ENCODE measurements around the gene PHTF2.

Gene PHTF2

GRCh38 chr7:77802557-77803405 lies 4.2 kb downstream of the PHTF2 start (continued):
- TF ChIP-seq CSRNP3 (CRISPR knock-in tag; IDR thresholded peaks at IDR 0.05), result no peak

DNA sequence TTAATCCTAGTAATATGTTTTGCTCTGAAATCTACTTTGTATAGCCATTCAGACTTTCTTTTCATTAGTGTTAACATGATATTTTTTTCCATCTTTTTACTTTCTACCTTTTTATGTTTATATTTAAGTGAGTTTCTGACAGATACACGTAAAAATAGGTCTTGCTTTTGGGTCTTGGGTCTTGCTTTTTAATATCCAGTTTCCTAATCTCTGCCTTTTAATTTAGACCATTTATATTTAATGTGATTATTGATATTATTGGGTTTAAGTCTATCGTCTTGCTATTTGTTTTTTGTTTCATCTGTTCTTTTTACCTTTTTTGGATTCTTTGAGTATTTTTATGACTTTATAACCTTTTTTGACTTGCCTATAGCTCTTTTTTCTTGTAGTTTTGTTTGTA lies 7.9 kb downstream of the PHTF2 start:
- TF ChIP-seq ZC3H10 (CRISPR knock-in tag; IDR thresholded peaks at IDR 0.05) (no peak), TCF4 (CRISPR knock-in tag; IDR thresholded peaks at IDR 0.05; ENCODE audit: borderline replicate concordance) (no peak), SNAI2 (CRISPR knock-in tag; IDR thresholded peaks at IDR 0.05) (no peak), ESRRG (CRISPR knock-in tag; IDR thresholded peaks at IDR 0.05) (no peak), TOX (CRISPR knock-in tag; IDR thresholded peaks at IDR 0.05; ENCODE audit: borderline replicate concordance) (no peak), ZFP3 (CRISPR knock-in tag; IDR thresholded peaks at IDR 0.05) (no peak), POU6F1 (CRISPR knock-in tag; IDR thresholded peaks at IDR 0.05; ENCODE audit: borderline replicate concordance, low read depth) (no peak), ZNF70 (CRISPR knock-in tag; IDR thresholded peaks at IDR 0.05) (no peak), ZNF565 (CRISPR knock-in tag; conservative IDR thresholded peaks at IDR 0.05; ENCODE audit: low read depth) (no peak), RARB (CRISPR knock-in tag; IDR thresholded peaks at IDR 0.05) (no peak), ZFP30 (CRISPR knock-in tag; IDR thresholded peaks at IDR 0.05) (no peak), ZNF8 (CRISPR knock-in tag; IDR thresholded peaks at IDR 0.05) (no peak), GLIS3 (CRISPR knock-in tag; IDR thresholded peaks at IDR 0.05) (no peak), ARNTL (CRISPR knock-in tag; IDR thresholded peaks at IDR 0.05; ENCODE audit: borderline replicate concordance, low read depth) (no peak), OSR1 (CRISPR knock-in tag; IDR thresholded peaks at IDR 0.05) (no peak), CSRNP3 (CRISPR knock-in tag; IDR thresholded peaks at IDR 0.05) (no peak), CSDC2 (CRISPR knock-in tag; IDR thresholded peaks at IDR 0.05) (no peak), PPARA (CRISPR knock-in tag; IDR thresholded peaks at IDR 0.05; ENCODE audit: borderline replicate concordance) (no peak)
- TF ChIP-seq, protein P1, sequence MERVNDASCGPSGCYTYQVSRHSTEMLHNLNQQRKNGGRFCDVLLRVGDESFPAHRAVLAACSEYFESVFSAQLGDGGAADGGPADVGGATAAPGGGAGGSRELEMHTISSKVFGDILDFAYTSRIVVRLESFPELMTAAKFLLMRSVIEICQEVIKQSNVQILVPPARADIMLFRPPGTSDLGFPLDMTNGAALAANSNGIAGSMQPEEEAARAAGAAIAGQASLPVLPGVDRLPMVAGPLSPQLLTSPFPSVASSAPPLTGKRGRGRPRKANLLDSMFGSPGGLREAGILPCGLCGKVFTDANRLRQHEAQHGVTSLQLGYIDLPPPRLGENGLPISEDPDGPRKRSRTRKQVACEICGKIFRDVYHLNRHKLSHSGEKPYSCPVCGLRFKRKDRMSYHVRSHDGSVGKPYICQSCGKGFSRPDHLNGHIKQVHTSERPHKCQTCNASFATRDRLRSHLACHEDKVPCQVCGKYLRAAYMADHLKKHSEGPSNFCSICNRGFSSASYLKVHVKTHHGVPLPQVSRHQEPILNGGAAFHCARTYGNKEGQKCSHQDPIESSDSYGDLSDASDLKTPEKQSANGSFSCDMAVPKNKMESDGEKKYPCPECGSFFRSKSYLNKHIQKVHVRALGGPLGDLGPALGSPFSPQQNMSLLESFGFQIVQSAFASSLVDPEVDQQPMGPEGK (CRISPR knock-in tag; IDR thresholded peaks at IDR 0.05; ENCODE audit: borderline replicate concordance), result no peak
- TF ChIP-seq, protein P2, sequence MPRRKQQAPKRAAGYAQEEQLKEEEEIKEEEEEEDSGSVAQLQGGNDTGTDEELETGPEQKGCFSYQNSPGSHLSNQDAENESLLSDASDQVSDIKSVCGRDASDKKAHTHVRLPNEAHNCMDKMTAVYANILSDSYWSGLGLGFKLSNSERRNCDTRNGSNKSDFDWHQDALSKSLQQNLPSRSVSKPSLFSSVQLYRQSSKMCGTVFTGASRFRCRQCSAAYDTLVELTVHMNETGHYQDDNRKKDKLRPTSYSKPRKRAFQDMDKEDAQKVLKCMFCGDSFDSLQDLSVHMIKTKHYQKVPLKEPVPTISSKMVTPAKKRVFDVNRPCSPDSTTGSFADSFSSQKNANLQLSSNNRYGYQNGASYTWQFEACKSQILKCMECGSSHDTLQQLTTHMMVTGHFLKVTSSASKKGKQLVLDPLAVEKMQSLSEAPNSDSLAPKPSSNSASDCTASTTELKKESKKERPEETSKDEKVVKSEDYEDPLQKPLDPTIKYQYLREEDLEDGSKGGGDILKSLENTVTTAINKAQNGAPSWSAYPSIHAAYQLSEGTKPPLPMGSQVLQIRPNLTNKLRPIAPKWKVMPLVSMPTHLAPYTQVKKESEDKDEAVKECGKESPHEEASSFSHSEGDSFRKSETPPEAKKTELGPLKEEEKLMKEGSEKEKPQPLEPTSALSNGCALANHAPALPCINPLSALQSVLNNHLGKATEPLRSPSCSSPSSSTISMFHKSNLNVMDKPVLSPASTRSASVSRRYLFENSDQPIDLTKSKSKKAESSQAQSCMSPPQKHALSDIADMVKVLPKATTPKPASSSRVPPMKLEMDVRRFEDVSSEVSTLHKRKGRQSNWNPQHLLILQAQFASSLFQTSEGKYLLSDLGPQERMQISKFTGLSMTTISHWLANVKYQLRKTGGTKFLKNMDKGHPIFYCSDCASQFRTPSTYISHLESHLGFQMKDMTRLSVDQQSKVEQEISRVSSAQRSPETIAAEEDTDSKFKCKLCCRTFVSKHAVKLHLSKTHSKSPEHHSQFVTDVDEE (CRISPR knock-in tag; IDR thresholded peaks at IDR 0.05), result no peak
- ATAC-seq, result no peak

DNA sequence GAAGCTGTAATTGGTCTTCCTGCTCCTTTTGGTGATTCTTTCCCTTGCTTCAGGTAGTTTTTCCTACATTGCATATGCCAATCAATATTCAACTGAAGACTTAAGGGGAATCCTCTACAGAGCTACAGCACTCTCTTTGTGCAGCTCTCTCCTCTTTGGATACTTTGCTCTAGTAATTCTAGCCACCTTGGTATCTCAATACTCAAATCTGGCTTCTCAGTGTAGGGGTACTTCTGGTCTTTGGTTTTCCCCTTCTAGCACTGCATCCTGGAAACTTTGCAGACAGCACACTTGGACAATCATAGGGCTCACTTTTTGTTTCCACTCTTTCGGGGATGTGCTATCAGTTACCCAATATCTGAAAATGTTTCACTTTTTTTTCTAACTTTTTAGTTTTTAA lies 9.9 kb downstream of the PHTF2 start:
- TF ChIP-seq BACH2 (CRISPR knock-in tag; IDR thresholded peaks at IDR 0.05; ENCODE audit: borderline replicate concordance) (no peak), ARNTL (CRISPR knock-in tag; IDR thresholded peaks at IDR 0.05; ENCODE audit: borderline replicate concordance, low read depth) (no peak), SNAI2 (CRISPR knock-in tag; IDR thresholded peaks at IDR 0.05) (no peak), ZNF565 (CRISPR knock-in tag; conservative IDR thresholded peaks at IDR 0.05; ENCODE audit: low read depth) (no peak), RARB (CRISPR knock-in tag; IDR thresholded peaks at IDR 0.05) (no peak), ZFP30 (CRISPR knock-in tag; IDR thresholded peaks at IDR 0.05) (no peak), ISL1 (CRISPR knock-in tag; IDR thresholded peaks at IDR 0.05) (no peak), TCF4 (CRISPR knock-in tag; IDR thresholded peaks at IDR 0.05; ENCODE audit: borderline replicate concordance) (no peak), OSR1 (CRISPR knock-in tag; IDR thresholded peaks at IDR 0.05) (no peak), CSDC2 (CRISPR knock-in tag; IDR thresholded peaks at IDR 0.05) (no peak), ZC3H10 (CRISPR knock-in tag; IDR thresholded peaks at IDR 0.05) (no peak), ZNF70 (CRISPR knock-in tag; IDR thresholded peaks at IDR 0.05) (no peak)
- no peak for ATAC-seq

Measured in SK-N-SH treated with all-trans-retinoic acid at 6 μM for 48 hours (cell line).